ENCODE results near the gene CNGA4.

CNGA4 gene

GRCh38 chr11:6238902-6239301 is at the start of gene CNGA4:
CNGA4 (plus strand) TSS chr11:6239089; CDS start chr11:6239207, 118 bp downstream.
- no peak for DNase-seq (ENCODE audit: low read depth in 3 of 3)

GRCh38 chr11:6191742-6192141 is 47.1 kb upstream of the CNGA4 start:
- no peak for DNase-seq (ENCODE audit: low read depth in 3 of 3)

- DNase-seq (ENCODE audit: low read depth in 3 of 3) = no peak
Measured at GRCh38 chr11:6194065-6194581, 44.8 kb upstream of the CNGA4 start.

- DNase-seq (ENCODE audit: low read depth in 3 of 3) = no peak
Measured at GRCh38 chr11:6196396-6196795, 42.5 kb upstream of the CNGA4 start.

- no peak for DNase-seq (ENCODE audit: low read depth in 3 of 3)
Measured at GRCh38 chr11:6197466-6198200, 41.3 kb upstream of the CNGA4 start.

- DNase-seq (ENCODE audit: low read depth in 3 of 3) = no peak
Measured at GRCh38 chr11:6199174-6199810, 39.6 kb upstream of the CNGA4 start, which contains the start of gene OR52W1. OR52W1 (plus strand) TSS chr11:6199224; CDS start chr11:6199224, 0 bp downstream.

- no peak for DNase-seq (ENCODE audit: low read depth in 3 of 3)
Measured at GRCh38 chr11:6200975-6201374, 37.9 kb upstream of the CNGA4 start.

GRCh38 chr11:6201481-6201880 is 37.4 kb upstream of the CNGA4 start:
- no peak for DNase-seq (ENCODE audit: low read depth in 3 of 3)

GRCh38 chr11:6202041-6202440 is 36.8 kb upstream of the CNGA4 start:
- no peak for DNase-seq (ENCODE audit: low read depth in 3 of 3)

GRCh38 chr11:6203327-6203726 is 35.6 kb upstream of the CNGA4 start:
- DNase-seq (ENCODE audit: low read depth in 3 of 3) = no peak

GRCh38 chr11:6204706-6205105 is 34.2 kb upstream of the CNGA4 start:
- DNase-seq (ENCODE audit: low read depth in 3 of 3) = no peak

- DNase-seq (ENCODE audit: low read depth in 3 of 3) = no peak
Measured at GRCh38 chr11:6205366-6205765, 33.5 kb upstream of the CNGA4 start, which contains the start of gene C11orf42. C11orf42 (plus strand) TSS chr11:6205557; CDS start chr11:6205616, 59 bp downstream.

- DNase-seq (ENCODE audit: low read depth in 3 of 3) = no peak
Measured at GRCh38 chr11:6206456-6207180, 32.3 kb upstream of the CNGA4 start.

GRCh38 chr11:6209801-6210200 is 29.1 kb upstream of the CNGA4 start:
- no peak for DNase-seq (ENCODE audit: low read depth in 3 of 3)

GRCh38 chr11:6210274-6210955 is 28.5 kb upstream of the CNGA4 start:
- DNase-seq (ENCODE audit: low read depth in 3 of 3) = no peak

GRCh38 chr11:6214530-6214929 is 24.4 kb upstream of the CNGA4 start:
- no peak for DNase-seq (ENCODE audit: low read depth in 3 of 3)

GRCh38 chr11:6216501-6216900 is 22.4 kb upstream of the CNGA4 start:
- no peak for DNase-seq (ENCODE audit: low read depth in 3 of 3)

GRCh38 chr11:6217722-6218121 is 21.2 kb upstream of the CNGA4 start:
- DNase-seq (ENCODE audit: low read depth in 3 of 3) = no peak

GRCh38 chr11:6219359-6219758 is 19.5 kb upstream of the CNGA4 start:
- no peak for DNase-seq (ENCODE audit: low read depth in 3 of 3)

GRCh38 chr11:6223854-6224253 is 15.0 kb upstream of the CNGA4 start:
- no peak for DNase-seq (ENCODE audit: low read depth in 3 of 3)

- no peak for DNase-seq (ENCODE audit: low read depth in 3 of 3)
Measured at GRCh38 chr11:6224421-6224820, 14.5 kb upstream of the CNGA4 start.

- DNase-seq (ENCODE audit: low read depth in 3 of 3) = no peak
Measured at GRCh38 chr11:6225024-6225423, 13.9 kb upstream of the CNGA4 start.

Data from stimulated activated CD4-positive, alpha-beta T cell treated with anti-CD3 and anti-CD28 coated beads, TNF-alpha, amount 100 ng/mL, for 4 hours (primary cell).